Duodenal mucosa (tissue), 2 donors: ENCODE results near the gene PTGIR.

Experiments used
- H3K27ac ChIP-seq: one replicate; pipeline ENCODE4 v1.7.0; 2013; ENCODE audit warnings: low read depth, low read length
- H3K27me3 ChIP-seq, 2 donors: one replicate each; pipeline ENCODE4 v1.7.0; 2013; ENCODE audit warnings: low read length in 2 of 2, control low read depth in 1 of 2; ENCODE audit not compliant: insufficient read depth in 2 of 2, control insufficient read depth in 1 of 2
- H3K36me3 ChIP-seq, 2 donors: one replicate each; pipeline ENCODE4 v1.7.0; 2013; ENCODE audit warnings: low read length in 2 of 2, control low read depth in 1 of 2; ENCODE audit not compliant: insufficient read depth in 2 of 2, control insufficient read depth in 1 of 2
- H3K4me1 ChIP-seq, 2 donors: one replicate each; pipeline ENCODE4 v1.7.0; 2013; ENCODE audit warnings: low read length in 2 of 2, control low read depth in 1 of 2; ENCODE audit not compliant: insufficient read depth in 2 of 2, control insufficient read depth in 1 of 2
- H3K4me3 ChIP-seq, 2 donors: one replicate each; pipeline ENCODE4 v1.7.0; 2013; ENCODE audit warnings: low read length in 2 of 2, low read depth in 1 of 2
- H3K9ac ChIP-seq, 2 donors: one replicate each; pipeline ENCODE4 v1.7.0; 2013; ENCODE audit warnings: low read length in 2 of 2, low read depth in 1 of 2
- H3K9me3 ChIP-seq, 2 donors: one replicate each; pipeline ENCODE4 v1.7.0; 2013; ENCODE audit warnings: low read length in 2 of 2, control low read depth in 1 of 2; ENCODE audit not compliant: control insufficient read depth in 1 of 2

The PTGIR gene

GRCh38 chr19:46626446-46626845, 1.6 kb upstream of the PTGIR start:
- no peak overlapping the region for H3K27ac ChIP-seq

DNA sequence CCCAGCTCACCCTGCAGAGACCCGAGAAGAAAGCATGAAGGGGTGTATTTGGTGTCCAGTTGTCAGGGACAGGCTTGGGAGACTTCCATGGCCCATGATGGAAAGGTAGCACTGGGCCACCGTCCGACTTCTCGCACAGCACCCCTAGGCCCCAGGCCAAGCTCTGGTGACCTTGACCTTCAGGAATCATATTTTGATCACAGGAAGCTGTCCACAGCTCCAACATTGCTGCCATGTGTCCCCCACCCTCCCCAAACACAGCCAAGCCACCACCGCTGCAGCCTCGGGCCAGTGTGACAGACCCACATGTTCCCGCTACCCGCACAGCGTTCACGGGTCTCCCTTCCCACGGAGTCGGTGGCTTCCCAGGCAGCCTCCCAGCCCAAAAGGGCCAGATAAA, 842 bp upstream of the PTGIR start:
- Histone ChIP-seq H3K36me3 (no peaks in the 10 kb centered on the region), H3K27ac (peak overlapping the region; percentile 70), H3K4me3 (no peak overlapping the region), H3K27me3 (peaks cover under 1 to 22% of the 10 kb centered on the region in 2 donors), H3K9me3 (no peaks in the 10 kb centered on the region), H3K4me1 (peaks cover 3 to 11% of the 10 kb centered on the region in 2 donors), H3K9ac (no peak overlapping the region)

More at GRCh38 chr19:46626446-46626845, 1.6 kb upstream of the PTGIR start:
- peaks cover 3 to 11% of the 10 kb centered on the region in 2 donors for H3K4me1 ChIP-seq
- H3K36me3 ChIP-seq = no peaks in the 10 kb centered on the region
- H3K9ac ChIP-seq = no peak overlapping the region
- H3K27me3 ChIP-seq = peaks cover 1 to 21% of the 10 kb centered on the region in 2 donors
- H3K9me3 ChIP-seq = no peaks in the 10 kb centered on the region
- no peak overlapping the region for H3K4me3 ChIP-seq

GRCh38 chr19:46623915-46624502, 880 bp downstream of the PTGIR start:
- Histone ChIP-seq H3K27me3 (peaks cover 4 to 19% of the 10 kb centered on the region in 2 donors), H3K36me3 (no peaks in the 10 kb centered on the region), H3K27ac (peak overlapping the region; percentile 32), H3K9ac (no peak overlapping the region), H3K9me3 (no peaks in the 10 kb centered on the region), H3K4me3 (no peak overlapping the region), H3K4me1 (peaks cover 8 to 15% of the 10 kb centered on the region in 2 donors)

- Histone ChIP-seq H3K9me3 (no peaks in the 10 kb centered on the region), H3K27me3 (peaks cover 4 to 19% of the 10 kb centered on the region in 2 donors), H3K4me3 (no peak overlapping the region), H3K27ac (no peak overlapping the region), H3K4me1 (peaks cover 19 to 24% of the 10 kb centered on the region in 2 donors), H3K9ac (no peak overlapping the region), H3K36me3 (no peaks in the 10 kb centered on the region)
These were observed 2.8 kb downstream of the PTGIR start for GRCh38 chr19:46622118-46622446.

- H3K9me3 ChIP-seq = no peaks in the 10 kb centered on the region
- no peaks in the 10 kb centered on the region for H3K36me3 ChIP-seq
- H3K9ac ChIP-seq = peak overlapping the region in 1 of 2 donors; percentile 32
- H3K4me1 ChIP-seq = peaks cover 25 to 28% of the 10 kb centered on the region in 2 donors
- H3K27ac ChIP-seq = peak overlapping the region; percentile 54
- H3K27me3 ChIP-seq = peaks cover 4 to 19% of the 10 kb centered on the region in 2 donors
- peak overlapping the region in 1 of 2 donors; percentile 36 for H3K4me3 ChIP-seq
These were observed 3.4 kb downstream of the PTGIR start for GRCh38 chr19:46621191-46622117.

DNA sequence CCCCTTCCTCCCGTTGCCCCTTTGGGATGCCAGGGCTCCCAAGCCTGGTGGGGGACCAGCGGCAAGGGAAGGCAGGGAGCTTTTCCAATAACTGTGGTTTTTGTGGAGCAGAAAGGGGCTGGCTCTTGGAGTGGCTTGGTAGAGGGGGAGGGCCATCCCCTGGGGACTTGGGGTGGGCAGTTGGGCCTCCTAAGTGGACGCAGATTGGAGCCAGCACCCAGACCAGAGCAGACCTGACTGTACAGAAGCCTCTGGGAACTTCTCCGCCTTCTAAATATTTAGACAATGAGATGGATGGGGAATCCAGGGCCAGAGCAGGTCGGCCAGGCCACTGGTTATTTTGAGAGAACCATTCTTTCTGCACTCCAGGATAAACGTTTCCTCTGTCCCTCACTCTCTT, 4.2 kb downstream of the PTGIR start:
- Histone ChIP-seq H3K27me3 (peaks cover 4 to 19% of the 10 kb centered on the region in 2 donors), H3K4me3 (no peak overlapping the region), H3K9me3 (no peaks in the 10 kb centered on the region), H3K4me1 (peaks cover 28 to 30% of the 10 kb centered on the region in 2 donors), H3K27ac (peak overlapping the region; percentile 54), H3K9ac (no peak overlapping the region), H3K36me3 (no peaks in the 10 kb centered on the region)

DNA sequence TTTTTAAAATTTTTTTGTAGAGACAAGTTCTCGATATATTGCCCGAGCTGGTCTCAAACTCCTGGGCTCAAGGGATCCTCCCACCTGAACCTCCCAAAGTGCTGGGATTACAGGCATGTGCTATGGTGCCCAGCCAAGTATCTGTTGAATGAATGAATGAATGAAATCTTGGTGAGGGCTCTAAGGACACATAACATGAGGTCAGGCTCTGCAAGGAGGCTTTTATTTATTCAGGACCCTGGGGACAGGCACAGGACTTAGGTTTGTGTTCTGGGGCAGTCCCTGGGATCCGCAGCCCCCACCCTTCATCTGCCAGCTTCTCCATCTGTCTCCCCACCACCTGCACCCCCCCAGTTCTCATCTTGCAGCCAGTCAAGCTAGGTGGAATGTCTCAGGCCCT, 4.6 kb downstream of the PTGIR start:
- H3K4me1 ChIP-seq = peaks cover 23 to 28% of the 10 kb centered on the region in 2 donors
- H3K36me3 ChIP-seq = no peaks in the 10 kb centered on the region
- no peak overlapping the region for H3K9ac ChIP-seq
- H3K4me3 ChIP-seq = no peak overlapping the region
- no peak overlapping the region for H3K27ac ChIP-seq
- peaks cover 4 to 19% of the 10 kb centered on the region in 2 donors for H3K27me3 ChIP-seq
- no peaks in the 10 kb centered on the region for H3K9me3 ChIP-seq

DNA sequence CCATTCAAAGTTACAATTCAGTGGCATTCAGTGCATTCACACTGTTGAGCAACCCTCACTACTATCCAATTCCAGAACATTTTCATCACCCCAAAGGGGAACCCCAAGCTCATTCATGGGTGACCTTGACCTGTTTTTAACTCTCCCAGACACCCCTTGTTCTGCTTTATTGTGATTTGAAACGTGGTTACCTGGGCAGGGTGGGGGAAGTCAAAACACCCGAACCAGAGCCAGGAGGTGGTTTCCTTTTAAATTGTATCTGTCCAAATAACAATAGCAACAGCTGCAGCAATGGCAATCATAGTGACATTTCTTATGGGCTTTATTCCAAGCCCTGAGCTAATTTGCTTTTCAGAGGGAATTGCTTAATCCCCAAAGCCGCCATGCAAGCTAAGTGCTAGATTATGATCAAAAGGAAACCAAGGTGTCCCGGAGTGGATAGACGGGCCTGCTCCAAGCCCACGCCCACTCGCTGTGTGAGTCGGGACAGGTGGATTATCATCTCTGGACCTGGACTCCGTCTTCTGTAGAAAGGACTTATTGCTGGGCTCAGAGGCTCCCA, 6.1 kb downstream of the PTGIR start:
- Histone ChIP-seq H3K36me3 (no peaks in the 10 kb centered on the region), H3K4me1 (peaks cover 17 to 28% of the 10 kb centered on the region in 2 donors), H3K4me3 (no peak overlapping the region), H3K27ac (no peak overlapping the region), H3K9me3 (no peaks in the 10 kb centered on the region), H3K27me3 (peaks cover 4 to 15% of the 10 kb centered on the region in 2 donors), H3K9ac (no peak overlapping the region)

DNA sequence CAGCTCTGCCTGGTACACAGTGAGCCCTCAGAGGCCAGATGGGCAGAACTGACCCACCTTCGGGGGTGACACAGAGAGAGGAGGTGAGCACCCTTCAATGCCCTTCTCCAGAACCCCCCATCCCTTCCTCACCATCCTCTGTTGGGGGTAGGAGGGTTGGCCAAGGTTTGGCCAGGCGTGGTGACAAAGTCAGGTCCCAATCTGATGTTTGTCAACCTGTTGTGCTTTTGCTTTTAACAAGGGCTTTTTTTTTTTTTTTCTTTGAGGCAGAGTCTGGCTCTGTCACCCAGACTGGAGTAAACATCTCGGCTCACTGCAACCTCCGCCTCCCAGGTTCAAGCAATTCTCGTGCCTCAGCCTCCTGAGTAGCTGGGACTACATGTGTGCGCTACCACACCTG, 7.3 kb downstream of the PTGIR start:
- H3K36me3 ChIP-seq = no peaks in the 10 kb centered on the region
- H3K9me3 ChIP-seq = no peaks in the 10 kb centered on the region
- H3K4me3 ChIP-seq = no peak overlapping the region
- H3K4me1 ChIP-seq = peaks cover 17 to 28% of the 10 kb centered on the region in 2 donors
- no peak overlapping the region for H3K27ac ChIP-seq
- H3K9ac ChIP-seq = no peak overlapping the region
- peaks cover 4 to 10% of the 10 kb centered on the region in 2 donors for H3K27me3 ChIP-seq
